Measurements from ENCODE around the gene SPP1. TPM values are rescaled to one million over a fixed set of nuclear protein-coding genes. Genes with fewer than 3 reads are reported as not detected.
A peak's percentile ranks its signal among the peaks of the same experiment; 100 is the strongest.

The SPP1 gene
- total RNA-seq, 4 donors from 2014 or later = 5.6 to 37.8 (median 10.3) TPM

GRCh38 chr4:87981486-87981885 lies 6.0 kb downstream of the SPP1 start:
- 90 to 92% methylated on average over 6 to 8 of the region's 8 CpGs for WGBS, 2 donors (ENCODE audit: low coverage in 1 of 2)
- Histone ChIP-seq H3K4me3 (no peak overlapping the region), H3K36me3 (no peaks in the 10 kb centered on the region), H3K27ac (no peak overlapping the region), H3K9me3 (no peaks in the 10 kb centered on the region), H3K27me3 (no peaks in the 10 kb centered on the region), H3K4me1 (no peaks in the 10 kb centered on the region)
- no peak for ATAC-seq
- no peak for TF ChIP-seq CTCF (IDR thresholded peaks at IDR 0.05)
- no peak for TF ChIP-seq POLR2AphosphoS5 (IDR thresholded peaks at IDR 0.05)
- TF ChIP-seq POLR2A (IDR thresholded peaks at IDR 0.05) = no peak
- TF ChIP-seq EP300 (IDR thresholded peaks at IDR 0.05) = no peak

- Histone ChIP-seq H3K27ac (no peak overlapping the region), H3K4me3 (no peak overlapping the region), H3K27me3 (no peaks in the 10 kb centered on the region), H3K9me3 (no peaks in the 10 kb centered on the region), H3K36me3 (no peaks in the 10 kb centered on the region), H3K4me1 (no peaks in the 10 kb centered on the region)
- WGBS, 2 donors (ENCODE audit: low coverage in 1 of 2) = 57 to 100% methylated on average over 1 of the region's 1 CpG
- no peak for TF ChIP-seq POLR2A (IDR thresholded peaks at IDR 0.05)
- no peak for TF ChIP-seq EP300 (IDR thresholded peaks at IDR 0.05)
- no peak for TF ChIP-seq CTCF (IDR thresholded peaks at IDR 0.05)
- TF ChIP-seq POLR2AphosphoS5 (IDR thresholded peaks at IDR 0.05) = no peak
- ATAC-seq = no peak
Observed at GRCh38 chr4:87982036-87982435, 6.5 kb downstream of the SPP1 start.

DNA sequence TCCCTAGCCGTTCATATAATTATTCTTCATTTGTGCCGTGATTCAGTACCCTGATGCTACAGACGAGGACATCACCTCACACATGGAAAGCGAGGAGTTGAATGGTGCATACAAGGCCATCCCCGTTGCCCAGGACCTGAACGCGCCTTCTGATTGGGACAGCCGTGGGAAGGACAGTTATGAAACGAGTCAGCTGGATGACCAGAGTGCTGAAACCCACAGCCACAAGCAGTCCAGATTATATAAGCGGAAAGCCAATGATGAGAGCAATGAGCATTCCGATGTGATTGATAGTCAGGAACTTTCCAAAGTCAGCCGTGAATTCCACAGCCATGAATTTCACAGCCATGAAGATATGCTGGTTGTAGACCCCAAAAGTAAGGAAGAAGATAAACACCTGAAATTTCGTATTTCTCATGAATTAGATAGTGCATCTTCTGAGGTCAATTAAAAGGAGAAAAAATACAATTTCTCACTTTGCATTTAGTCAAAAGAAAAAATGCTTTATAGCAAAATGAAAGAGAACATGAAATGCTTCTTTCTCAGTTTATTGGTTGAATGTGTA lies 7.0 kb downstream of the SPP1 start:
- no peak for ATAC-seq
- Histone ChIP-seq H3K4me1 (no peaks in the 10 kb centered on the region), H3K27ac (no peak overlapping the region), H3K4me3 (no peak overlapping the region), H3K36me3 (no peaks in the 10 kb centered on the region), H3K9me3 (no peaks in the 10 kb centered on the region), H3K27me3 (no peaks in the 10 kb centered on the region)
- WGBS, 2 donors (ENCODE audit: low coverage in 1 of 2) = 86 to 87% methylated on average over 12 to 13 of the region's 13 CpGs
- no peak for TF ChIP-seq CTCF (IDR thresholded peaks at IDR 0.05)
- no peak for TF ChIP-seq POLR2AphosphoS5 (IDR thresholded peaks at IDR 0.05)

DNA sequence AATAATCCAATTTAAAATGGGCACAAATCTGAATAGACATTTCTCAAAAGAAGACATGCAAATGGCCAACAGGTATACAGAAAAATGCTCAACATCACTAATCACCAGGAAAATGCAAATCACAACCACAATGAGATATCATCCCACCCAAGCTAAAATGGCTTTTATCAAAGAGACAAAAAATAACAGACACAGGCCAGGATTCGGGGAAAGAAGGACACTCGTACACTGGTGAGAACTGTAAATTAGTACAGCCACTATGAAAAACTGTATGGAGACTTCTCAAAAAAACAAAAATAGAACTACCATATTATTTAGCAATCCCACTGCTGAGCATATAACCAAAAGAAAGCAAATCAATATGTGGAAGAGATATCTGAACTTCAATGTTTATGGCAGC lies 8.5 kb downstream of the SPP1 start:
- Histone ChIP-seq H3K4me3 (no peak overlapping the region), H3K27ac (no peak overlapping the region), H3K4me1 (no peaks in the 10 kb centered on the region), H3K9me3 (no peaks in the 10 kb centered on the region), H3K36me3 (no peaks in the 10 kb centered on the region), H3K27me3 (no peaks in the 10 kb centered on the region)
- ATAC-seq = no peak
- WGBS, 2 donors (ENCODE audit: low coverage in 1 of 2) = 92% methylated on average over 2 of the region's 2 CpGs; no CpG with 5 or more reads in 1 of the 2 donors
- TF ChIP-seq EP300 (IDR thresholded peaks at IDR 0.05) (no peak), POLR2A (IDR thresholded peaks at IDR 0.05) (no peak), CTCF (IDR thresholded peaks at IDR 0.05) (no peak), POLR2AphosphoS5 (IDR thresholded peaks at IDR 0.05) (no peak)

DNA sequence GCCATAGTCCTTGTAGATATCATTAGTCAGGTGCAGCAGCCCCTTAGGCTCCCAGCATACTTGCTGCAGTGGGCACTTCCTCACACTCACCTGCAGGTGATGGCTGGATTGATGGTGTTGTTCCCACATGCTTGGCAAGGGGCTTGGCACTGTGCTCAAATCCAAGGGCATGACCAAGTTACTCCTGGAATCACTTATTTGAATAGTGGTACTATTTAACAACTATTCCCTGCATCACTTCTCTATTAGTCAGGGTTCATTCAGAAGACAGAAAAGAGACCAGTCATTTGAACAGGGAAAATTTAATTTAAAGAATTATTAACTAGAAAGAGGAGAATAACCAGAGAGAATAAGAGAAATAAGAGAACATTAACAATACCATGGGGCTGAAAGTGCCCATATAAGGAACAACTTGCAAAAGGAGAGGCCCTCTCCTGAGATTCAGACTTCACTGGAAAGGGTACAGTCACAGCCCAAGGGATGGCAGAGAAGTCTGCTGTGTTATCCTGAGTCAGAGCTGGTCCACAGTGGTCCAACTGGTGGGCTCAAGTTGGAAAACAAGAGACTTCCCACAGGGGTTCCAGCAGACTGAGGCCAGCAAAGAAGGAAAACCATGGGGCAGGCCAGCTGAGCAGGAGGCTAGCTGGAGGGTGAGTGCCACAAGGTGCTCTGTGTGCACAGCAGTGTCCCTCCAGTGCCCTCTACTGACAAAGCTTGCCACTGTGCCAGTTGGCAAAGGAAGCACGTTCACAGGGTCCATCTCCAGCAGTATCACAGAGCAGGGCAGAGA lies 9.8 kb downstream of the SPP1 start:
- peak in 2 of 4 experiments; percentile 31 to 59 for TF ChIP-seq CTCF (IDR thresholded peaks at IDR 0.05)
- no peak for TF ChIP-seq EP300 (IDR thresholded peaks at IDR 0.05)
- Histone ChIP-seq H3K4me1 (no peaks in the 10 kb centered on the region), H3K4me3 (no peak overlapping the region), H3K27ac (no peak overlapping the region), H3K9me3 (no peaks in the 10 kb centered on the region), H3K36me3 (no peaks in the 10 kb centered on the region), H3K27me3 (no peaks in the 10 kb centered on the region)
- 0% methylated on average over 1 of the region's 1 CpG; no CpG with 5 or more reads in 1 of the 2 donors for WGBS, 2 donors (ENCODE audit: low coverage in 1 of 2)
- peak; percentile 60 for ATAC-seq

All from gastroesophageal sphincter (tissue), 4 donors.